Adrenal gland (tissue), 5 donors: ENCODE results near the gene STT3B.

Experiments used
- CTCF ChIP-seq, 6 experiments: fragments of 450-650 bp in 4 of 6; fragments of 200-600 bp in 2 of 6; sonication (generic) in 1 of 6; IDR thresholded peaks; 1 replicate in 5 of 6; 2 replicates in 1 of 6; pipeline versions ENCODE4 v1.5.1 to v1.8.0; 2016 to 2021; ENCODE audit warnings: antibody characterized with exemption in 6 of 6, mild to moderate bottlenecking in 2 of 6, moderate library complexity in 1 of 6
- POLR2A ChIP-seq, 2 donors: fragments of 450-650 bp; IDR thresholded peaks; one replicate each; pipeline ENCODE4 v1.6.1; 2017; ENCODE audit warnings: antibody characterized with exemption in 2 of 2, mild to moderate bottlenecking in 2 of 2, moderate library complexity in 1 of 2
- donor health status: DM: no; HTN: no; CAD: no.

- no peak for TF ChIP-seq POLR2A (IDR thresholded peaks at IDR 0.05)
- TF ChIP-seq CTCF (IDR thresholded peaks at IDR 0.05) = no peak
Observed at GRCh38 chr3:31486865-31487533, 45.7 kb upstream of the STT3B start.
